Stimulated activated naive CD8-positive, alpha-beta T cell treated with anti-CD3 and anti-CD28 coated beads, Interleukin-15, amount 100 ng/mL, for 72 hours (primary cell): ENCODE measurements around the gene PRR15.

Source experiments
- ATAC-seq: fragments of 150-1000 bp; cut with Tn5 transposase; 2 replicates; pipeline ENCODE4 v1.10.0; 2021; ENCODE audit warnings: mild to moderate bottlenecking, moderate library complexity
- DNase-seq, 2 donors: peaks; one replicate each; pipeline ENCODE4 v3.0.0; 2021 to 2022
- H3K27ac Mint-ChIP-seq, 2 donors: one replicate each; pipeline ENCODE4 v1.8.0; 2022; ENCODE audit warnings: mild to moderate bottlenecking in 2 of 2, mixed read lengths in 2 of 2, moderate library complexity in 2 of 2
- H3K27me3 Mint-ChIP-seq: one replicate; pipeline ENCODE4 v1.8.0; 2022; ENCODE audit warnings: mixed read lengths
- H3K4me1 Mint-ChIP-seq: one replicate; pipeline ENCODE4 v1.8.0; 2022; ENCODE audit warnings: mild to moderate bottlenecking, mixed read lengths
- H3K4me3 Mint-ChIP-seq, 2 donors: one replicate each; pipeline ENCODE4 v1.8.0; 2022; ENCODE audit warnings: mild to moderate bottlenecking in 2 of 2, mixed read lengths in 2 of 2, moderate library complexity in 1 of 2
- H3K9me3 Mint-ChIP-seq, 2 donors: one replicate each; pipeline ENCODE4 v1.8.0; 2022; ENCODE audit warnings: mixed read lengths in 2 of 2

Gene PRR15

DNA sequence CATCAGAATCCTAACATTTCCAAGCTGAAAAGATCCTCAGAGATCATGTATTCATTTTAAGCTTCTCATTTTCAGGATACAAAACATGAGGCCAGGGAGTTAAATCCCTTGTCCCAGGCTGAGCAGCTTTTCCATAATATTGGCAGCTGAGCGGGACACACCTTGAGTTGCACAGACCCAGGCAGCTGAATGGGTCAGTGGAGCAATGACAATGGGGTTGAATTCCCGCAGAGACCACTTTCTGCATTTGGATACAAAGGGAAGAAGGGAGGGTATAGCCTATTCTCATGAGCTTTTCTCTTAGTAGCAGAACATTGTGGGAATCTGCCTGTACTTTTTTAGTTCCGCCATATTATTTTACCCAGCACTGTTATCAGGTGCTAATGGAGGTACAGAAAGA lies 49.5 kb downstream of the PRR15 start:
- DNase-seq: no peak
- H3K27ac Mint-ChIP-seq: no peak overlapping the region
- H3K9me3 Mint-ChIP-seq: no peaks in the 10 kb centered on the region

GRCh38 chr7:29614229-29614628 lies 50.6 kb downstream of the PRR15 start:
- H3K9me3 Mint-ChIP-seq: no peaks in the 10 kb centered on the region
- H3K4me3 Mint-ChIP-seq: no peak overlapping the region
- H3K4me1 Mint-ChIP-seq: no peaks in the 10 kb centered on the region
- no peak for DNase-seq
- H3K27me3 Mint-ChIP-seq: peaks cover 18% of the 10 kb centered on the region
- peak overlapping the region in 1 of 2 donors; percentile 62 for H3K27ac Mint-ChIP-seq
- no peak for ATAC-seq

More for the DNA sequence above, 49.5 kb downstream of the PRR15 start:
- no peak overlapping the region for H3K4me3 Mint-ChIP-seq
- ATAC-seq: no peak
- H3K27me3 Mint-ChIP-seq: peaks cover 24% of the 10 kb centered on the region
- no peaks in the 10 kb centered on the region for H3K4me1 Mint-ChIP-seq
